OCI-LY1 (cell line): ENCODE results near the gene PDHX.

Source experiments
- CTCF ChIP-seq: fragments of 200-600 bp; sonication (generic), shearing (Covaris generic); IDR thresholded peaks from 2 replicates; pipeline ENCODE4 v1.5.1; 2017; ENCODE audit warnings: mild to moderate bottlenecking, antibody characterized with exemption, low read length, moderate library complexity, mixed read lengths
- EZH2 ChIP-seq: fragments of 200-600 bp; sonication (generic), shearing (Covaris generic); IDR thresholded peaks from 2 replicates; pipeline ENCODE4 v1.8.0; 2017; ENCODE audit warnings: borderline replicate concordance, mixed run types, mild to moderate bottlenecking, antibody characterized with exemption, low read length, moderate library complexity, mixed read lengths

- peak; percentile 13; the same call in 1 of the 2 replicates for TF ChIP-seq CTCF
- TF ChIP-seq EZH2 = no peak
These were observed 26.3 kb upstream of the PDHX start for GRCh38 chr11:34890089-34890488.
